Mesendoderm (in vitro differentiated cells): ENCODE results near the gene FSTL5.
A peak's percentile ranks its signal among the peaks of the same experiment; 100 is the strongest.
"Not testable (repeated sequence)": the region's sequence is repeated elsewhere in the genome, so short reads cannot be mapped to it uniquely, and the experiment has no call there.

Experiments used
- DNase-seq: peaks from one replicate; pipeline ENCODE4 v3.0.0; 2013
- H2AK5ac ChIP-seq: 2 replicates; pipeline ENCODE4 v1.6.1; 2013; ENCODE audit warnings: low read length, inconsistent platforms
- H2BK120ac ChIP-seq: 2 replicates; pipeline ENCODE4 v1.6.1; 2013; ENCODE audit warnings: low read depth, mild to moderate bottlenecking, low read length, moderate library complexity, mixed read lengths
- H2BK15ac ChIP-seq: replicated peaks from 2 replicates; pipeline ENCODE4 v1.6.1; 2013; ENCODE audit warnings: low read depth, mild to moderate bottlenecking, moderate library complexity
- H2BK5ac ChIP-seq: 2 replicates; pipeline ENCODE4 v1.6.1; 2013; ENCODE audit warnings: low read length, inconsistent platforms
- H3K18ac ChIP-seq: 2 replicates; pipeline ENCODE4 v1.6.1; 2013; ENCODE audit warnings: mild to moderate bottlenecking, low read length, mixed read lengths
- H3K23ac ChIP-seq: one replicate; pipeline ENCODE4 v1.6.1; 2013; ENCODE audit warnings: low read length
- H3K27ac ChIP-seq: 2 replicates; pipeline ENCODE4 v1.5.1; 2013; ENCODE audit warnings: low read depth, mild to moderate bottlenecking, inconsistent platforms, low read length, moderate library complexity
- H3K27me3 ChIP-seq: 2 replicates; pipeline ENCODE4 v1.6.1; 2013; ENCODE audit warnings: low read length, control low read depth, mild to moderate bottlenecking, inconsistent platforms; ENCODE audit not compliant: insufficient read depth, poor library complexity
- H3K36me3 ChIP-seq: 2 replicates; pipeline ENCODE4 v1.6.1; 2013; ENCODE audit warnings: low read length, inconsistent platforms; ENCODE audit not compliant: control insufficient read depth, insufficient read depth
- H3K4ac ChIP-seq: one replicate; pipeline ENCODE4 v1.6.1; 2013; ENCODE audit warnings: low read depth, mild to moderate bottlenecking, low read length, moderate library complexity
- H3K4me1 ChIP-seq: 2 replicates; pipeline ENCODE4 v1.6.1; 2013; ENCODE audit warnings: low read depth, low read length, inconsistent platforms; ENCODE audit not compliant: control insufficient read depth
- H3K4me2 ChIP-seq: 2 replicates; pipeline ENCODE4 v1.6.1; 2013; ENCODE audit warnings: low read length
- H3K4me3 ChIP-seq: 2 replicates; pipeline ENCODE4 v1.5.1; 2013; ENCODE audit warnings: mild to moderate bottlenecking, low read length
- H3K56ac ChIP-seq: one replicate; pipeline ENCODE4 v1.6.1; 2013; ENCODE audit warnings: low read length
- H3K79me1 ChIP-seq: 2 replicates; pipeline ENCODE4 v1.6.1; 2013; ENCODE audit warnings: low read length, inconsistent platforms
- H3K79me2 ChIP-seq: 2 replicates; pipeline ENCODE4 v1.6.1; 2013; ENCODE audit warnings: mild to moderate bottlenecking, low read length; ENCODE audit not compliant: control insufficient read depth, insufficient read depth
- H3K9ac ChIP-seq: 2 replicates; pipeline ENCODE4 v1.6.1; 2013; ENCODE audit warnings: low read length, inconsistent platforms
- H4K5ac ChIP-seq: one replicate; pipeline ENCODE4 v1.6.1; 2013; ENCODE audit warnings: low read length
- H4K8ac ChIP-seq: one replicate; pipeline ENCODE4 v1.6.1; 2013; ENCODE audit warnings: low read depth, mild to moderate bottlenecking, control low read depth, low read length, moderate library complexity
- WGBS: extraction: QIAGEN DNeasy Blood & Tissue Kit; methylation state at CpG from one replicate; pipeline ENCODE4 v1.1.7; 2013; ENCODE audit warnings: low lambda C conversion rate, missing lambda C conversion rate; ENCODE audit not compliant: insufficient coverage; ENCODE audit errors: extremely low coverage; 5-methylcytosine and 5-hydroxymethylcytosine counted together

The FSTL5 gene

GRCh38 chr4:161767116-161767515, 396.7 kb downstream of the FSTL5 start:
- Histone ChIP-seq H3K56ac (no peak overlapping the region), H3K4me2 (no peak overlapping the region), H3K4ac (no peak overlapping the region), H3K79me1 (no peaks in the 10 kb centered on the region), H3K4me1 (no peaks in the 10 kb centered on the region), H4K5ac (no peak overlapping the region), H3K27ac (no peak overlapping the region), H2BK5ac (no peak overlapping the region), H2AK5ac (no peak overlapping the region), H3K9ac (no peak overlapping the region), H3K27me3 (no peaks in the 10 kb centered on the region), H2BK120ac (no peak overlapping the region), H2BK15ac (no peak overlapping the region), H3K23ac (no peak overlapping the region), H4K8ac (no peak overlapping the region), H3K79me2 (no peaks in the 10 kb centered on the region), H3K4me3 (no peak overlapping the region), H3K18ac (no peak overlapping the region), H3K36me3 (no peaks in the 10 kb centered on the region)
- WGBS = no CpG with 5 or more reads among the region's 5 CpGs
- no peak for DNase-seq

- DNase-seq = no peak
Measured at GRCh38 chr4:161762796-161763195, 401.0 kb downstream of the FSTL5 start.

GRCh38 chr4:161760008-161760407, 403.8 kb downstream of the FSTL5 start:
- no peak overlapping the region for H2BK15ac ChIP-seq
- no peak overlapping the region for H3K56ac ChIP-seq
- no peak overlapping the region for H3K9ac ChIP-seq
- H3K4me3 ChIP-seq = no peak overlapping the region
- no peaks in the 10 kb centered on the region for H3K27me3 ChIP-seq
- no peak overlapping the region for H2BK120ac ChIP-seq
- H3K4me1 ChIP-seq = no peaks in the 10 kb centered on the region
- no peak overlapping the region for H2BK5ac ChIP-seq
- no peak overlapping the region for H2AK5ac ChIP-seq
- no peaks in the 10 kb centered on the region for H3K79me1 ChIP-seq
- no peaks in the 10 kb centered on the region for H3K79me2 ChIP-seq
- WGBS = no CpG with 5 or more reads among the region's 3 CpGs
- no peak overlapping the region for H3K4ac ChIP-seq
- no peak overlapping the region for H3K18ac ChIP-seq
- no peaks in the 10 kb centered on the region for H3K36me3 ChIP-seq
- no peak overlapping the region for H3K4me2 ChIP-seq
- H4K8ac ChIP-seq = no peak overlapping the region
- H4K5ac ChIP-seq = no peak overlapping the region
- DNase-seq = no peak
- H3K27ac ChIP-seq = no peak overlapping the region
- no peak overlapping the region for H3K23ac ChIP-seq

More at GRCh38 chr4:161762796-161763195, 401.0 kb downstream of the FSTL5 start:
- Histone ChIP-seq H3K23ac (no peak overlapping the region), H3K18ac (no peak overlapping the region), H4K8ac (no peak overlapping the region), H3K79me1 (no peaks in the 10 kb centered on the region), H3K56ac (no peak overlapping the region), H3K4ac (no peak overlapping the region), H3K4me3 (no peak overlapping the region), H4K5ac (no peak overlapping the region), H3K27ac (no peak overlapping the region), H2BK120ac (no peak overlapping the region), H3K4me1 (no peaks in the 10 kb centered on the region), H3K79me2 (no peaks in the 10 kb centered on the region), H2AK5ac (no peak overlapping the region), H2BK5ac (no peak overlapping the region), H3K4me2 (no peak overlapping the region), H3K9ac (no peak overlapping the region), H2BK15ac (no peak overlapping the region), H3K27me3 (no peaks in the 10 kb centered on the region), H3K36me3 (no peaks in the 10 kb centered on the region)
- 100% methylated on average over 1 of the region's 1 CpG for WGBS

- H3K79me2 ChIP-seq, H3K4me1 ChIP-seq, H3K27me3 ChIP-seq, H3K18ac ChIP-seq, H2AK5ac ChIP-seq, H3K56ac ChIP-seq, H3K23ac ChIP-seq, H4K8ac ChIP-seq, H3K4ac ChIP-seq, H3K4me2 ChIP-seq, H3K27ac ChIP-seq, H2BK5ac ChIP-seq, H3K9ac ChIP-seq, H4K5ac ChIP-seq, H3K36me3 ChIP-seq, DNase-seq, H3K79me1 ChIP-seq, H3K4me3 ChIP-seq, H2BK120ac ChIP-seq, H2BK15ac ChIP-seq: not testable (repeated sequence)
- 100% methylated on average over 1 of the region's 9 CpGs for WGBS
Measured at GRCh38 chr4:161758412-161758811, 405.4 kb downstream of the FSTL5 start.

- no CpG with 5 or more reads among the region's 2 CpGs for WGBS
- Histone ChIP-seq H4K5ac (no peak overlapping the region), H2BK120ac (no peak overlapping the region), H4K8ac (no peak overlapping the region), H3K4me3 (no peak overlapping the region), H3K4me2 (no peak overlapping the region), H3K36me3 (no peaks in the 10 kb centered on the region), H2BK5ac (no peak overlapping the region), H2AK5ac (no peak overlapping the region), H3K79me2 (no peaks in the 10 kb centered on the region), H3K23ac (no peak overlapping the region), H3K27ac (no peak overlapping the region), H3K4ac (no peak overlapping the region), H3K4me1 (no peaks in the 10 kb centered on the region), H3K79me1 (no peaks in the 10 kb centered on the region), H3K56ac (no peak overlapping the region), H3K27me3 (no peaks in the 10 kb centered on the region), H2BK15ac (no peak overlapping the region), H3K18ac (peak overlapping the region; percentile 28), H3K9ac (no peak overlapping the region)
- DNase-seq = no peak
Measured at GRCh38 chr4:161728929-161729328, 434.9 kb downstream of the FSTL5 start.

- Histone ChIP-seq H2BK15ac (no peak overlapping the region), H3K18ac (no peak overlapping the region), H3K4me3 (no peak overlapping the region), H3K27me3 (no peaks in the 10 kb centered on the region), H3K23ac (no peak overlapping the region), H2BK120ac (no peak overlapping the region), H2AK5ac (no peak overlapping the region), H2BK5ac (no peak overlapping the region), H3K4me1 (no peaks in the 10 kb centered on the region), H4K8ac (no peak overlapping the region), H3K4me2 (no peak overlapping the region), H4K5ac (no peak overlapping the region), H3K79me2 (no peaks in the 10 kb centered on the region), H3K27ac (no peak overlapping the region), H3K9ac (no peak overlapping the region), H3K36me3 (no peaks in the 10 kb centered on the region), H3K79me1 (no peaks in the 10 kb centered on the region), H3K56ac (no peak overlapping the region), H3K4ac (no peak overlapping the region)
- no peak for DNase-seq
Measured at GRCh38 chr4:161721947-161722346, 441.9 kb downstream of the FSTL5 start.
